Colon (tissue), 2 donors: ENCODE measurements around the gene ACOX1.

Source experiments
- FAIRE-seq: peaks from 2 replicates; lab custom pipeline; 2012; peaks lifted over from hg19 to GRCh38; lab: Jason Lieb, UNC
- donor health status: control.
- donor health status: control.

Gene ACOX1

GRCh38 chr17:75891605-75892555 lies 87.1 kb downstream of the ACOX1 start:
- no peak for FAIRE-seq
